ENCODE measurements around the gene CECR2.

The CECR2 gene

DNA sequence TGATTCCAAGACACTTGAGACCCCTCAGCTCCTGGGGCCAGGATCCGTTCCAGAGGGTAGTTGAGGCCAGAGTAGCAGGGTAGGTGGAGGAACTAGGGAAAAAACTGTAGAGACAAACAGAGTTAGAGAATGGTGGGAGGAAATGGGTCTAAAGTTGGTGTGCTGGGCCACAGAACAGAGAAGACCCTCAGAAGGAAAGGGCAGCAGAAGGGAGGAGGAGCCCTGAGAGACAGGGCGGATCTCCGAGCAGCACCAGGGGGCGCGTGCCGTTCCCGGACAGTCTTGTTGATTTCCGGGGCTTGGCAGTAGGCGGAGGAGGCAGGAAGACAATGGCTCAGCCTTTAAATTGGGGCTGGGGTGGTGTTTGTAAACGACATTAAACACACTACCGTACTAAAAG lies 2.4 kb upstream of the CECR2 start:
- ChIA-PET CTCF (interaction anchor here (0.8 to 1.7 kb wide), 2 partner anchors 135 to 322 kb away, joined by 3 to 6 read pairs; no protein-coding TSS in a partner anchor), POLR2A (interaction anchor here (1.0 to 1.1 kb wide), 2 partner anchors 9 to 195 kb away, joined by 3 to 5 read pairs; no protein-coding TSS in a partner anchor)
- DNase-seq (ENCODE audit: extremely low spot score) = peak; percentile 82
- no peak for TF ChIP-seq TARDBP (IDR thresholded peaks at IDR 0.05)
- TF ChIP-seq ARNT (IDR thresholded peaks at IDR 0.05) = no peak
- TF ChIP-seq BHLHE40 (IDR thresholded peaks at IDR 0.05; ENCODE audit: borderline replicate concordance) = no peak
- no peak for TF ChIP-seq CTBP1 (IDR thresholded peaks at IDR 0.05; ENCODE audit: borderline replicate concordance)
- no peak for TF ChIP-seq HDGF (IDR thresholded peaks at IDR 0.05; ENCODE audit: borderline replicate concordance)
- TF ChIP-seq ZNF384 (IDR thresholded peaks at IDR 0.05) = no peak
- no peak for TF ChIP-seq ELF4 (IDR thresholded peaks at IDR 0.05)
- no peak for TF ChIP-seq SUZ12 (IDR thresholded peaks at IDR 0.05)
- no peak for TF ChIP-seq LEF1 (IDR thresholded peaks at IDR 0.05; ENCODE audit: borderline replicate concordance)
- no peak for TF ChIP-seq NFRKB (IDR thresholded peaks at IDR 0.05)

DNA sequence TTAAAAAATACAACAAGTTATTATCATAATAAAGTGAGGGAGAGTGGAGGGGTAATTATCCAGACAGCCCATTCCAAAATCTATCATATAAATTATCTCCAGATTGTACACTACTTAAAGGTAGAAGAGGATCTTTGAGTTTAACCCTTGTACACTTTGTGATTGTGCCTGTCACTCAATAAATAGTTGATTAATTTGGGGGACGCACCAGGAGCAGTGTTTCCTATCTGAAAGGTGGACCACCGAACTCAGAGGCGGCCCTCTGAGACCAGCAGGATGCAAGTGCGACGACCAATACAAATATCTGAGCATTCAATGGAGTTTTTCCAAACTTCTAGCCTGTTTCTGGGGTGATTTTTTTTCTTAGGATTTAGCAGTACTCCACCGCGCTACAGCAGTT lies 1.1 kb upstream of the CECR2 start:
- ChIA-PET CTCF (interaction anchor here (0.6 to 0.7 kb wide), 2 partner anchors 174 to 196 kb away, joined by 5 to 6 read pairs; no protein-coding TSS in a partner anchor), POLR2A (interaction anchor here (0.7 to 1.8 kb wide), 17 partner anchors 9 to 271 kb away, joined by 3 to 15 read pairs (median 3); no protein-coding TSS in a partner anchor)
- TF ChIP-seq FOXA1 (IDR thresholded peaks at IDR 0.05) = no peak
- TF ChIP-seq, protein P1, sequence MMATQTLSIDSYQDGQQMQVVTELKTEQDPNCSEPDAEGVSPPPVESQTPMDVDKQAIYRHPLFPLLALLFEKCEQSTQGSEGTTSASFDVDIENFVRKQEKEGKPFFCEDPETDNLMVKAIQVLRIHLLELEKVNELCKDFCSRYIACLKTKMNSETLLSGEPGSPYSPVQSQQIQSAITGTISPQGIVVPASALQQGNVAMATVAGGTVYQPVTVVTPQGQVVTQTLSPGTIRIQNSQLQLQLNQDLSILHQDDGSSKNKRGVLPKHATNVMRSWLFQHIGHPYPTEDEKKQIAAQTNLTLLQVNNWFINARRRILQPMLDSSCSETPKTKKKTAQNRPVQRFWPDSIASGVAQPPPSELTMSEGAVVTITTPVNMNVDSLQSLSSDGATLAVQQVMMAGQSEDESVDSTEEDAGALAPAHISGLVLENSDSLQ (IDR thresholded peaks at IDR 0.05) = peak; percentile 78
- no peak for TF ChIP-seq ZNF384 (IDR thresholded peaks at IDR 0.05)
- DNase-seq (ENCODE audit: extremely low spot score) = no peak

DNA sequence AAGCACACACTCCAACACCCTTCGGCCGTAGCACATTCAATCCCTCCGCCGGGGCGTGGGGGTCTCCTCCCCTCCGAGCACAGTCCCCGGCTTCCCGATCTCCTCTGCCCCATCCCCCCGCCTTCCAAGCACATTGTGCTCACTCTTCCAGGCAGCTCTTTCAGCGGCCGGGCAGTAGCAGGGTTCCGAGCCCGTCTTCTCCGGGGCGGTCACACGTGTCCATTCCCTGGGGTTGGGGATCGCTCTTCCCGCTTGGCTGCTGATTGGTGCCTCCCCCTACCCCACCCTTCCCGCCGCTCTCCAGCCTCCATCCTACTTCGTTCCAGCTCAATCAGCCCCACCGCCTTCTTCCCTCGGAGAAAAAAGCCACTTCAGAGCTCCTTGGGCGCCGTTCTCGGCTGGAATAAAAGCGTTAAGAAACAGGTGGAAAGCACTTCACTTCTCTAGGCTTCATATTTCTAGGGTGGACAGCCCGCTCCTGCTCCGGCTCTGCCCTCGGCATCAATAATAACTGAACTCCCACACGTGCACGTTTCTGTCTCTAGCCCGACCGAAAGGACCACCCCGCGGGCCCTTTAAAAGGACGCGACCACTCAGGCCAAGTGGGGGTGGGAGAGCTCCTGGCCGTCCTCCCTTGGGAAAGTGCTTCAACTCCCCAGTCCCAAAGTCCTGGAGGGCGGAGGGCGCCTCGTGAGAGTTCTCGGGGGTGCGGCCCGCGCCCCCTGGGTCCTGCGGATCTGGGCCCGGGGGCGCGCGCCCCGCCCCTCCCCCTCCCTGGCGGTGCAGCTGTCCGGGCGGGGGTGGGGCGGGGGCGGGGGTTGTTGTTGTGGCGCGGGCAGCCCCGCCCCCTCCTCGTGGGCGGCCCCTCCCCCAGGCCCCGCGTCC lies 464 bp upstream of the CECR2 start:
- DNase-seq (ENCODE audit: extremely low spot score) = peak; percentile 82
- CTCF ChIA-PET = interaction anchor here (0.6 to 0.9 kb wide), 3 partner anchors 29 to 197 kb away, joined by 3 to 6 read pairs (median 5); no protein-coding TSS in a partner anchor
- no peak for TF ChIP-seq ARNT (IDR thresholded peaks at IDR 0.05)
- no peak for TF ChIP-seq FOXA1 (IDR thresholded peaks at IDR 0.05)
- no peak for TF ChIP-seq NFRKB (IDR thresholded peaks at IDR 0.05)
- TF ChIP-seq LEF1 (IDR thresholded peaks at IDR 0.05; ENCODE audit: borderline replicate concordance) = 0 out of 2 replicates have a peak, but pooled peaks have one; percentile 13
- TF ChIP-seq TARDBP (IDR thresholded peaks at IDR 0.05) = no peak
- TF ChIP-seq, protein P1 (IDR thresholded peaks at IDR 0.05) = no peak
- no peak for TF ChIP-seq CTBP1 (IDR thresholded peaks at IDR 0.05; ENCODE audit: borderline replicate concordance)
- peak; percentile 85; the same call in 1 of the 2 replicates for TF ChIP-seq FOXM1 (IDR thresholded peaks at IDR 0.05; ENCODE audit: borderline replicate concordance)
- no peak for TF ChIP-seq HDGF (IDR thresholded peaks at IDR 0.05; ENCODE audit: borderline replicate concordance)
- peak; percentile 92 for TF ChIP-seq L3MBTL2 (conservative IDR thresholded peaks at IDR 0.05)
- TF ChIP-seq SP1 (IDR thresholded peaks at IDR 0.05) = peak; percentile 53; the same call in 1 of the 2 replicates
- TF ChIP-seq FOXK2 (IDR thresholded peaks at IDR 0.05) = no peak
- peak; percentile 68 for TF ChIP-seq BHLHE40 (IDR thresholded peaks at IDR 0.05; ENCODE audit: borderline replicate concordance)
- TF ChIP-seq ZNF384 (IDR thresholded peaks at IDR 0.05) = no peak
- TF ChIP-seq SUZ12 (IDR thresholded peaks at IDR 0.05) = no peak
- TF ChIP-seq ELF4 (IDR thresholded peaks at IDR 0.05) = no peak
- POLR2A ChIA-PET = interaction anchor here (0.7 to 1.8 kb wide), 18 partner anchors 9 to 270 kb away, joined by 3 to 15 read pairs (median 4); no protein-coding TSS in a partner anchor

DNA sequence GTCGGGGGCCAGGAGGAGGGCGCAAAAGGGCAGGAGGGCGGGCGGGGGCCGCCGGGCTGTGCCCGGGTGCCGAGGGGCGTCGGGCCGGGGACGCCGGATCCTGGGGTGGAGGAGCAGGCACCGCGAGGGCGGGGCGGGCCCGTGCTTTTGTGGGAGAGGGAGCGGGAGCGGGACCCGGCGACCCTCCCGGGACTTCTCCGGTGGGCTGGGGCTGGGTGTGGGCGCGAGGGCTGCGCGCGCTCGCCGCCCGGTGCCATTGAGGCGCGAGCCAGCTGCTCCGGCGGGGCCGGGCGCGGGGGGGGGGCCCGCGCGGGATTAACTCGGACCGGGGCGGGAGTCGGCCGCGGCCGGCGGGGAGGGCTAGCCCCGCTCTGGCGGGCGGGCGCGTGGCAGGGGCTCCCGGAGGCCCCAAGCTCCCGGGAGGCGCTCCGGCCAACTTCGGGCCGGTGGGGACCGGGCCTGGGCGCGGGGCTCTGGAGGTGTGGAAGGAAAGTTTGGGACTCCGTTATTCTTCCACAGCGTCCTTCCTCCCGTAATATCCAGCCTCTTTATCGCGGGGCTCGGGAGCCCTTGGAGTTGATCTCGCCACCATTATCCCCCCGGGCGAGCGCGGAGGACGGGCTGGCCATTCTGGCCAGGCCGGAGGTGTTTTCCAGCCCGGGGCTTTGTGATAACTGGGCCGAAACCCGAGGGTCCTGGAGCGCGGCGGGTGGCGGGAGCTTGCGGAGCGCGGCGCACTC lies 936 bp downstream of the CECR2 start:
- POLR2A ChIA-PET = interaction anchor here (1.0 to 1.8 kb wide), 5 partner anchors 10 to 131 kb away, joined by 3 to 6 read pairs (median 4); no protein-coding TSS in a partner anchor
- CTCF ChIA-PET = interaction anchor here (0.9 to 2.4 kb wide), 3 partner anchors 10 to 197 kb away, joined by 5 to 7 read pairs (median 6); no protein-coding TSS in a partner anchor
- DNase-seq (ENCODE audit: extremely low spot score) = no peak
- TF ChIP-seq L3MBTL2 (conservative IDR thresholded peaks at IDR 0.05) (no peak), HDGF (IDR thresholded peaks at IDR 0.05; ENCODE audit: borderline replicate concordance) (no peak), FOXM1 (IDR thresholded peaks at IDR 0.05; ENCODE audit: borderline replicate concordance) (no peak; the same call in 1 of the 2 replicates), BHLHE40 (IDR thresholded peaks at IDR 0.05; ENCODE audit: borderline replicate concordance) (no peak), ELF4 (IDR thresholded peaks at IDR 0.05) (no peak), SUZ12 (IDR thresholded peaks at IDR 0.05) (no peak), ZNF384 (IDR thresholded peaks at IDR 0.05) (no peak), NFRKB (IDR thresholded peaks at IDR 0.05) (no peak), FOXA1 (IDR thresholded peaks at IDR 0.05) (no peak)

DNA sequence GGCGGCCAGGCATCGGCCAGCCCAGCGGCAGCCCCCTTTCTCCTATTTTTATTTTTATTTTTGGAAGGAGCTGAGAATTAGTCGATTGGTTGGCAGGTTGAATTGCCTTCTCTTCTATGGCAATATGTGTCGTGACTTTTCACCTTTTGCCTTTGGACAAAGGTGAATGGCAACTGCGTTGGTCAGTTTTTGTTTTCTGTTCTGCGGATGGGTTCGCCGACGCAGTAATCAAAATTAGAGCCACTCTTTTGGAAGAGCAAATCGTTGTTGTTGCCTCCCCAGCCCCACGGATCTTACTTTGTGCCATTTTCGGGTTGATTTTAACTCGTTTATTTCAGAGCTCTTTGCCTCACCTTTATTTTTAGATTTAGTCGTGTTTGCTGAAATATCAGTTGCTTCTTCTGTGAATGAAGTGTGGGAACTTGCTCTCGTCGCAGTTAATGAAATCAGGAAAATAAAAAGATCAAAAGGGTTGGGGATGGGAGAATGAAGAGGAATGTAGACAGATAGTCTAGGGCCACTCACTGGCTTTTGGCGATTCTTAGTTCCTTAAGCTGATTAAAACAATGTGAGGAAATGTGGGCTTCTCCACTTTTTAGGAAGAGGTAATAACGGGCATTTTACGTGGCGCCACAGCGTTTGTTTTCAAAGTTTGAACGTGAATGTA lies 1.6 kb downstream of the CECR2 start:
- CTCF ChIA-PET = interaction anchor here (0.9 to 2.4 kb wide), 3 partner anchors 9 to 198 kb away, joined by 5 to 7 read pairs (median 6); no protein-coding TSS in a partner anchor
- DNase-seq (ENCODE audit: extremely low spot score) = no peak
- TF ChIP-seq SUZ12 (IDR thresholded peaks at IDR 0.05) (no peak), ELF4 (IDR thresholded peaks at IDR 0.05) (no peak), FOXK2 (IDR thresholded peaks at IDR 0.05) (no peak), SP1 (IDR thresholded peaks at IDR 0.05) (no peak), TARDBP (IDR thresholded peaks at IDR 0.05) (no peak), BHLHE40 (IDR thresholded peaks at IDR 0.05; ENCODE audit: borderline replicate concordance) (no peak), LEF1 (IDR thresholded peaks at IDR 0.05; ENCODE audit: borderline replicate concordance) (no peak), FOXM1 (IDR thresholded peaks at IDR 0.05; ENCODE audit: borderline replicate concordance) (no peak), CTBP1 (IDR thresholded peaks at IDR 0.05; ENCODE audit: borderline replicate concordance) (no peak)
- TF ChIP-seq, protein P1 (IDR thresholded peaks at IDR 0.05) = no peak
- POLR2A ChIA-PET = interaction anchor here (1.0 to 1.8 kb wide), 3 partner anchors 9 to 131 kb away, joined by 3 to 6 read pairs (median 4); no protein-coding TSS in a partner anchor
